Measurements from ENCODE around the gene FALEC. TPM values are rescaled to one million over a fixed set of nuclear protein-coding genes. Genes with fewer than 3 reads are reported as not detected.

FALEC gene
- polyA plus RNA-seq, 1 donor from 2014 or later: not detected

DNA sequence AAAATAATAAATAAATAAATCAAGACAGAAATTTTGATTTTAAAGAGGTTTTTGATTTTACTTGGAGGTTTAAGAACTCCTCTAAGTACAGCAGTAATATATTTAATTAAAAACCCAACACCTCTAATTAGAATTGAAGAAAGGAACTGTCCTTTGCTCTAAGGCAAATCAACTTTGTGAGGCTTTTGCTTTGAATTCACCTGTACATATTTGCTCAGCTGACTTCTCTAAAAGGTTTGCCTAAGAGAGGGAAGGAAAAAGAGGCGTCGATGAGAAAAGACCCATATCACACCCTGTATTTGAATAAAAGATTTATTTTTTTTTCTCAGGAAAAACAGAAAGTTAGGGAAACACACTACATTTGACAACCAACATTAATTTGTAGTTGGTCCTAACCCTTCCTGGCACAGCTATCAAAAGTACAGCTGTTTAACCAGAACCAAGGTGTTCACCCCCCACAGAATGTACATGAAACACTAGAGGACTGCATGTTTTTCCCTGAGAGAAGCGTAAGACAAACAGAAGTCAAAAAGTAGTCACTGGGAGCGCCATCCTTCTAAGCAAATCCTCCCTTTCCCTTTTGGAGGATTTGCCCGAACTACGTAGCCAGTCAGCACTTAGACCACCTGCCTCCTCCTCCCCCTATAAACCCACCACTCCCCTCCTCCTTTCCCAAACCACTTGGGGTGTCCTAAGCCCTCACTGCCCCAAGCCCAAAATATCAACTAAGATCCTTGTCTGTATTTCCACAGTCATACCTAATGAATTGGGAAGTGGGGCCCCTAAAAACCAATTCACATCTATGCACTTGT is 58.9 kb downstream of the FALEC start:
- H3K36me3 ChIP-seq (ENCODE audit: insufficient read depth, low read length): peaks cover 16% of the 10 kb centered on the region
- no peaks in the 10 kb centered on the region for H3K9me3 ChIP-seq (ENCODE audit: low read length)
- TF ChIP-seq EZH2 (IDR thresholded peaks at IDR 0.05; ENCODE audit: borderline replicate concordance, insufficient read depth, low read length, poor library complexity, severe bottlenecking) (no peak), EP300 (conservative IDR thresholded peaks at IDR 0.05; ENCODE audit: poor library complexity, severe bottlenecking) (no peak), MXI1 (conservative IDR thresholded peaks at IDR 0.05; ENCODE audit: poor library complexity, severe bottlenecking) (no peak), RAD21 (conservative IDR thresholded peaks at IDR 0.05) (no peak), POLR2AphosphoS5 (IDR thresholded peaks at IDR 0.05) (no peak)
- TF ChIP-seq, protein P1, sequence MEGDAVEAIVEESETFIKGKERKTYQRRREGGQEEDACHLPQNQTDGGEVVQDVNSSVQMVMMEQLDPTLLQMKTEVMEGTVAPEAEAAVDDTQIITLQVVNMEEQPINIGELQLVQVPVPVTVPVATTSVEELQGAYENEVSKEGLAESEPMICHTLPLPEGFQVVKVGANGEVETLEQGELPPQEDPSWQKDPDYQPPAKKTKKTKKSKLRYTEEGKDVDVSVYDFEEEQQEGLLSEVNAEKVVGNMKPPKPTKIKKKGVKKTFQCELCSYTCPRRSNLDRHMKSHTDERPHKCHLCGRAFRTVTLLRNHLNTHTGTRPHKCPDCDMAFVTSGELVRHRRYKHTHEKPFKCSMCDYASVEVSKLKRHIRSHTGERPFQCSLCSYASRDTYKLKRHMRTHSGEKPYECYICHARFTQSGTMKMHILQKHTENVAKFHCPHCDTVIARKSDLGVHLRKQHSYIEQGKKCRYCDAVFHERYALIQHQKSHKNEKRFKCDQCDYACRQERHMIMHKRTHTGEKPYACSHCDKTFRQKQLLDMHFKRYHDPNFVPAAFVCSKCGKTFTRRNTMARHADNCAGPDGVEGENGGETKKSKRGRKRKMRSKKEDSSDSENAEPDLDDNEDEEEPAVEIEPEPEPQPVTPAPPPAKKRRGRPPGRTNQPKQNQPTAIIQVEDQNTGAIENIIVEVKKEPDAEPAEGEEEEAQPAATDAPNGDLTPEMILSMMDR (IDR thresholded peaks at IDR 0.05; ENCODE audit: poor library complexity, severe bottlenecking): no peak
- TF ChIP-seq, protein P2, sequence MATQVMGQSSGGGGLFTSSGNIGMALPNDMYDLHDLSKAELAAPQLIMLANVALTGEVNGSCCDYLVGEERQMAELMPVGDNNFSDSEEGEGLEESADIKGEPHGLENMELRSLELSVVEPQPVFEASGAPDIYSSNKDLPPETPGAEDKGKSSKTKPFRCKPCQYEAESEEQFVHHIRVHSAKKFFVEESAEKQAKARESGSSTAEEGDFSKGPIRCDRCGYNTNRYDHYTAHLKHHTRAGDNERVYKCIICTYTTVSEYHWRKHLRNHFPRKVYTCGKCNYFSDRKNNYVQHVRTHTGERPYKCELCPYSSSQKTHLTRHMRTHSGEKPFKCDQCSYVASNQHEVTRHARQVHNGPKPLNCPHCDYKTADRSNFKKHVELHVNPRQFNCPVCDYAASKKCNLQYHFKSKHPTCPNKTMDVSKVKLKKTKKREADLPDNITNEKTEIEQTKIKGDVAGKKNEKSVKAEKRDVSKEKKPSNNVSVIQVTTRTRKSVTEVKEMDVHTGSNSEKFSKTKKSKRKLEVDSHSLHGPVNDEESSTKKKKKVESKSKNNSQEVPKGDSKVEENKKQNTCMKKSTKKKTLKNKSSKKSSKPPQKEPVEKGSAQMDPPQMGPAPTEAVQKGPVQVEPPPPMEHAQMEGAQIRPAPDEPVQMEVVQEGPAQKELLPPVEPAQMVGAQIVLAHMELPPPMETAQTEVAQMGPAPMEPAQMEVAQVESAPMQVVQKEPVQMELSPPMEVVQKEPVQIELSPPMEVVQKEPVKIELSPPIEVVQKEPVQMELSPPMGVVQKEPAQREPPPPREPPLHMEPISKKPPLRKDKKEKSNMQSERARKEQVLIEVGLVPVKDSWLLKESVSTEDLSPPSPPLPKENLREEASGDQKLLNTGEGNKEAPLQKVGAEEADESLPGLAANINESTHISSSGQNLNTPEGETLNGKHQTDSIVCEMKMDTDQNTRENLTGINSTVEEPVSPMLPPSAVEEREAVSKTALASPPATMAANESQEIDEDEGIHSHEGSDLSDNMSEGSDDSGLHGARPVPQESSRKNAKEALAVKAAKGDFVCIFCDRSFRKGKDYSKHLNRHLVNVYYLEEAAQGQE (IDR thresholded peaks at IDR 0.05; ENCODE audit: borderline replicate concordance): no peak
- H3K27ac ChIP-seq (ENCODE audit: low read length): no peak overlapping the region
- H3K9ac ChIP-seq (ENCODE audit: low read length): no peak overlapping the region
- H3K9me2 ChIP-seq (ENCODE audit: insufficient read depth, low read length): no peaks in the 10 kb centered on the region
- peaks cover 4% of the 10 kb centered on the region for H3F3A ChIP-seq (ENCODE audit: insufficient read depth, low read length, poor library complexity, severe bottlenecking)
- H3K4me3 ChIP-seq (ENCODE audit: low read length): peak overlapping the region; percentile 100
- H4K20me1 ChIP-seq (ENCODE audit: insufficient read depth): peaks cover 27% of the 10 kb centered on the region
- H3K4me2 ChIP-seq (ENCODE audit: low read length): peak overlapping the region; percentile 93
- no peaks in the 10 kb centered on the region for H3K27me3 ChIP-seq (ENCODE audit: insufficient read depth, low read depth, low read length)
- no peak overlapping the region for H2AFZ ChIP-seq (ENCODE audit: low read depth, low read length)
- H3K79me2 ChIP-seq (replicated peaks; ENCODE audit: insufficient read depth, low read length): peaks cover 78% of the 10 kb centered on the region

DNA sequence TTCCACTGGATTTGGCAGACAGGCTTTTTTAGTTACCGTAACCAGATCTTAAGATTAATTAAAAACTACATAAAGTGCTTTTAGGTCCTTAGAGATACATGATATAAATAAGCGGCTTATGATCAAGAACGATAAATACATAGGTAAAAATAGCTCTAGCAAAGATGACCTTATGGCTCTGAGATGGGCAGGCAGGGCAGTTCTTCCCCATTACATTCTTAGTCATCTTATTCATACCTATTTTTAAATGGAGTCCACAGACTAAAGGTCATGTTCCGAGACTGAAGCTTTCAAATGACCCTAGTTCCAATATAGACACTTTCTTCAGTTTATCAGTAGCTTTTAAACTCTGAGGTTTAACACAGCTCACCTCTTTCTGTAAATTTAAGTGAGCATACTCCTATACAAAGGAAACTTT is 59.5 kb downstream of the FALEC start:
- no peak overlapping the region for H3K27ac ChIP-seq (ENCODE audit: low read length)
- TF ChIP-seq, protein P2 (IDR thresholded peaks at IDR 0.05; ENCODE audit: borderline replicate concordance): no peak
- TF ChIP-seq EZH2 (IDR thresholded peaks at IDR 0.05; ENCODE audit: borderline replicate concordance, insufficient read depth, low read length, poor library complexity, severe bottlenecking) (no peak), RAD21 (conservative IDR thresholded peaks at IDR 0.05) (no peak), TAF1 (IDR thresholded peaks at IDR 0.05; ENCODE audit: low read depth) (no peak), MXI1 (conservative IDR thresholded peaks at IDR 0.05; ENCODE audit: poor library complexity, severe bottlenecking) (no peak), SMC3 (conservative IDR thresholded peaks at IDR 0.05; ENCODE audit: poor library complexity) (no peak), EP300 (conservative IDR thresholded peaks at IDR 0.05; ENCODE audit: poor library complexity, severe bottlenecking) (no peak), POLR2AphosphoS5 (IDR thresholded peaks at IDR 0.05) (no peak)
- TF ChIP-seq, protein P1 (IDR thresholded peaks at IDR 0.05; ENCODE audit: poor library complexity, severe bottlenecking): no peak
- no peaks in the 10 kb centered on the region for H3K9me3 ChIP-seq (ENCODE audit: low read length)
- peak overlapping the region; percentile 100 for H3K4me3 ChIP-seq (ENCODE audit: low read length)
- H2AFZ ChIP-seq (ENCODE audit: low read depth, low read length): no peak overlapping the region
- no peak overlapping the region for H3K9ac ChIP-seq (ENCODE audit: low read length)
- H3K27me3 ChIP-seq (ENCODE audit: insufficient read depth, low read depth, low read length): no peaks in the 10 kb centered on the region
- peaks cover 7% of the 10 kb centered on the region for H3F3A ChIP-seq (ENCODE audit: insufficient read depth, low read length, poor library complexity, severe bottlenecking)
- H3K9me2 ChIP-seq (ENCODE audit: insufficient read depth, low read length): no peaks in the 10 kb centered on the region
- H3K79me2 ChIP-seq (replicated peaks; ENCODE audit: insufficient read depth, low read length): peaks cover 78% of the 10 kb centered on the region
- H4K20me1 ChIP-seq (ENCODE audit: insufficient read depth): peaks cover 27% of the 10 kb centered on the region
- peaks cover 16% of the 10 kb centered on the region for H3K36me3 ChIP-seq (ENCODE audit: insufficient read depth, low read length)
- H3K4me2 ChIP-seq (ENCODE audit: low read length): peak overlapping the region; percentile 93
